Stimulated activated CD8-positive, alpha-beta memory T cell treated with anti-CD3 and anti-CD28 coated beads, Interleukin-7, amount 100 ng/mL, for 48 hours (primary cell): ENCODE measurements around the gene DHRS4L2.

ENCODE experiments used
- DNase-seq, 2 donors: peaks; one replicate each; pipeline ENCODE4 v3.0.0-alpha.2; 2020; ENCODE audit warnings: low read depth in 1 of 2; ENCODE audit errors: extremely low read depth in 1 of 2

The DHRS4L2 gene

GRCh38 chr14:24051789-24052655, 63.3 kb downstream of the DHRS4L2 start, which contains the start of gene CARMIL3:
Gene CARMIL3, plus strand, starts transcription at chr14:24052009. Its CDS starts 145 bp downstream, at chr14:24052154.
- peak in 1 of 2 donors; percentile 45 for DNase-seq

- peak in 1 of 2 donors; percentile 73 for DNase-seq
These were observed 64.2 kb downstream of the DHRS4L2 start for GRCh38 chr14:24052656-24053547.

- no peak for DNase-seq
These were observed 65.0 kb downstream of the DHRS4L2 start for GRCh38 chr14:24053548-24054323.

GRCh38 chr14:24054324-24054641, 65.6 kb downstream of the DHRS4L2 start:
- no peak for DNase-seq

- no peak for DNase-seq
These were observed 65.9 kb downstream of the DHRS4L2 start for GRCh38 chr14:24054646-24055045.
